ENCODE measurements around the gene FRMD4A.

Gene FRMD4A

DNA sequence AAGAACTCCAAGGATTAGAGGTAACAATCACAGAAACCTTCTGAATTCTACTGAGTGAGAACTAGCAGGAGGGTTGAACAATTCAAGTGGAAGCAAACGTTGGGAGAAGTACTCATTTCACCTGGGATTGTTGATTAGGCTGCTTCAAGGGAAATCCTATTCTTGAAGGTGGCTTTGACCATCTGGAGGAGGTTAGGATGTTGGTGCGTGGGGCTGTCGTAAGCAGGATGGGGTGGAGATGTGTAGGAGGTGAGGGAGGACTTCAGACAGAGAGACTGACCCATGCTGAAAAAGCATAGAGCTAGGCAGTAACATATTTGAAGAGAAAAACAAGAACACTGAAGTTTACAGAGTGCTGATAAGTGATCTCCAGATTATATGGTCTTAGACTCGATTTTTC lies 147.9 kb downstream of the FRMD4A start:
- DNase-seq = no peak

DNA sequence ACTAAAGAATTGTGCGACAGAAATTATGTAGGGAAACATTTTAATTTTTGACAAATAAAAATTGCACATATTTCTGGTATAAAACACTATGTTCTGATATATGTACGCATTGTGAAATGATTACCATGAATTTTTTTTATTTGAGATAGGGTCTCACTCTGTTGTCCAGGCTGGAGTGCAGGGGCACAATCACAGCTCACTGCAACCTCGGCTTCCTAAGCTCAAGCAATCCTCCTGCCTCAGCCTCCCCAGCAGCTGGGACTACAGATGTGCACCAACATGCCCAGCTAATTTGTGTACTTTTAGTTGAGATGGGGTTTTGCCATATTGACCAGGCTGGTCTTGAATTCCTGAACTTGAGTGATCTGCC lies 149.2 kb downstream of the FRMD4A start:
- DNase-seq = no peak

DNA sequence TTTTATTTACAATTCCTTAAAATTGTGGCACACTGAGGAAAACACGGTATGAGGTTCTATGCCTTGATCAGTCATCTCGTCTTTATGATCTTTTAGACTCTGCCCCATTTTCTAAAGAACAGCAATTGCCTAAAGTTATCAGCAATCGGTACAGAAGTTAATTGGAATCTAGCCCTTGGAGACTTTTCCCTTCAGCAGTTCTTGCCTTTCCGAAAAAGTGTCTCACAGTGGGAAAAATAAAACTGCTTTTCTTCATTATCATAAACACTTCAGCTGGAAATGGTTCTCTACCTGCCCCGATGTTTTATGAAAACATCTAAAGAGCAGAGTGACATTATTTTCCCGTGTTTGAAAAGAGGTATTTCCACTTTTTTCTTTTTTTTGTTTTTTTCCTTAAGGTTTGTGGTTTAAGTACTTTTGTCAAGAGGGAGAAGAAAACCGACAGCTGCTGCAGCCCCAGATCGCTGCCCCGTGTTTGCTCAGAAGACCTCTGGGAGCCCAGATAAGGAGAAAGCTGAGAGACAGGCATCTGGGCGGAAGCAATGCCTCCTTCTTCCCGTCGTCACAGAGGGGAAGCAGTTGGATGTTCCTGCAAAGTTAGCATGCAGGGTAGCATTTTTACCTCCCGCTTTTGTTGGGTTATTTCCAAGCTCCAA lies 149.7 kb downstream of the FRMD4A start:
- no peak for DNase-seq

DNA sequence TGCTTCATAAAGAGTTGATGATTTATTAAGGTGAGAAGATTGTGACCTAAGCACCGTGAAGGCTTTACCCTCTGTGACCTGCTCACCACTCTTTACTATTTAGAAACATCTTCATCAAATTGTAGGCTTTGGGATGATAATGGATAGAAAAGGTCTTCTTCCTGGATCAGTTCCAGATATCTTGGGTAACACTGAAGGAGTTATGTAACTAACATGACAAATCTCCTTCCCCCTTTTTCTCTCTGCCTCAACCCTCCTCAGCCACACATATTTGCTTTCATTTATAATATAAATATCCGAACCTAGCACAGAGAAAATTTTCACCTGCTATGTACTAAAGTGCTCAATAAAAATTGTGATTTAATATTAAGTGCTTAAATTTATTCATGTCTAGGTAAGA lies 151.5 kb downstream of the FRMD4A start:
- no peak for DNase-seq

DNA sequence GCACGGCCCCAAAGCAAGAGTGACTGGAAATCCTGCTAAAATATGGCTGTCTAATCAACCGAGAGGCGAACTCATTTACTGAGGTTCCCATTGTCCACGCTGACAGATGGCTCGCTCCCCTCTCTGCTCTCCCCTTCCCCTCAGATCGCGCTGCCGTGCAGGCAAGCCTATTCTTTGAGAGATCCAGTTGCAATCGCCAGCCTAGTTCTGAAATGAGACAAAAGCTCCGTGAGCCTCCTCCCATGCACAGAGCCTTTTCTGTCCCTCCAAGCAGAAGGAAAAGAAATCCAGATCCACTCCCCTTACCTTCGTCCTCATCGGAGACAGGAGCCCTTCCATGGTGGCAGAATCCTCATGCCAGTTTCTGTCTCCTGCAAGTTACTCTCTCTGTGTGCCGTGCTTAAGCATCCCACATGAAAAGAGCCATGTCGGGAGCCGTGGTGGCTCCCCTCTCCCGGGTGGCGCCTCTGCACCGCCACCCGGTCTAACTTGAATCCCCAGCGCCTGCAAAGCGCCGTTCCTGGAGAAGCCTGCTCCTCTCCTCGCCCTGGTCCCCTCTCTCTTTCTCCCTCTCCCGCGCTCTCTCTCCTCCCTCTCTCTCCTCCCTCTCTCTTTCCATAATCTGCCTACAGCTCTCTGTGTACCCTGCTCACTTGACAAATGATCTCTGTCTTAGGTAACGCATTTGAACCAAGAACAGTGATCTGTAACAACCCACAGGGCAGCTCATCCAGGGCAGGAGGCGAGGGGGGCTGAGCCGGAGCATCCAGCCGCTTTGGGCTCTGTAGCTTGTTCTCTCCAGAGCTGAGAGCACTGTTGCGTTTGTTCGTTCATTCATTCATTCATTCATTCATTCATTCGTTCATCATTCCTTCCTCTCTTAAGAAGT lies 156.8 kb downstream of the FRMD4A start:
- DNase-seq = no peak

DNA sequence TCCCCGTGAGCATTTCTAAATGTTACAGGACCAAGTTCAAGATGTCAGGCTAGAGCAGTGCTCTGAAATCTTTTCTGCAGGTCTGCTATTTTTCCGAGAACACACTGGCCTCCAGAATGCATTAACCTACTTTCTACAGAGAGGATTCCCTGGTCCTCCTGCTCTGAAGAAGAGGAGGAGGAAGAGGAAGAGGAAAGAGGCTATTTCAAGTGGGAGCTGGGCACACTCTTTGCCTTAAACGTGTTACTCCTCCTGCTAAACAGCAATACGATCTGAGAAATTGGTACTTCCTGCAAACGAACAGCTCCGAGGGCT lies 157.4 kb downstream of the FRMD4A start:
- no peak for DNase-seq

DNA sequence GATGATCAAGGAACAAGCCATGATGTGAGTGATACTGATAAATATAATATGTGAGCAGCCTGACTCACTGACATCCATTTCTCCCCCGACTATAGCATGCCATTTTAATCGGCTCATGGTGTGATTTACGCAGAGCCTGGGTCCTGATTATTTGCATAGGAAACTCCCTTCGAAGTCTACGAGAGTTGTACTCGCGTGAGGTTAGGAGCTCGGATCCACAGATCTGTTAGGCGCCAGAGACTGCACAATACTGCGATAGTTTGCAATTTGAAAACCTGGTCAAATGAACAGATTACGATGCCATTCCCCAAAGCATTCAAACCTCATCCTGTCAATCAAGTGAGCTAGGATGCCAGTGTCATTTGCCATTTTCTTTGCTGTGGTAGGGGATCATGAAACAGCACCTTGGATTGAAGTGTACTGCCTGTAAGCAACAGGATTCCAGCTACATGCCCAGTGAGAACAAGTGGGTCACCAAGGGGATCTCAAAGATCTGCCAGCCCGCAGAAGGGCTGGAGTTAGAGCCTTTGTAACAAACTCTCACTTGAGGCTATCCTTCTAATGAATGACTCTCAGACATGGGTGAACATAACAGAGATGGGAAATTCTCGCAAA lies 158.3 kb downstream of the FRMD4A start:
- no peak for DNase-seq

DNA sequence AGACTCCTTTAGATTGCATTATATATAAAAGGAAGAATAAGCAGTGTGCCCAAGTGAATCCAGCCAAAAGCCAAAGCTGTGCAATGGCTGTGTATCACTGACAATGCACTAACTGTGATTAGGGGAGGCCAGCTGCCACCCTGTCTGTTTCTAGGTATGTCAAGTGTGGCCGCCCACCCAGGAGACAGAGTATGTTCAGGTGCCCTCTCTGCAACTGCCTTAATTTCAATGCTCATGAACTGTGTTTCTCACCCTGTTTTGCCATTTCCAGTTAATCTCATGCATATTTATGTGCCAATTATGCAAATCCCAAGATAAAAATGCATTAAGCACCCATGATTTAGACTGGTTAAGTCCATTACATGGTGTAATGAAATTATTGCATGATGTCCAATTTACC lies 159.4 kb downstream of the FRMD4A start:
- no peak for DNase-seq

DNA sequence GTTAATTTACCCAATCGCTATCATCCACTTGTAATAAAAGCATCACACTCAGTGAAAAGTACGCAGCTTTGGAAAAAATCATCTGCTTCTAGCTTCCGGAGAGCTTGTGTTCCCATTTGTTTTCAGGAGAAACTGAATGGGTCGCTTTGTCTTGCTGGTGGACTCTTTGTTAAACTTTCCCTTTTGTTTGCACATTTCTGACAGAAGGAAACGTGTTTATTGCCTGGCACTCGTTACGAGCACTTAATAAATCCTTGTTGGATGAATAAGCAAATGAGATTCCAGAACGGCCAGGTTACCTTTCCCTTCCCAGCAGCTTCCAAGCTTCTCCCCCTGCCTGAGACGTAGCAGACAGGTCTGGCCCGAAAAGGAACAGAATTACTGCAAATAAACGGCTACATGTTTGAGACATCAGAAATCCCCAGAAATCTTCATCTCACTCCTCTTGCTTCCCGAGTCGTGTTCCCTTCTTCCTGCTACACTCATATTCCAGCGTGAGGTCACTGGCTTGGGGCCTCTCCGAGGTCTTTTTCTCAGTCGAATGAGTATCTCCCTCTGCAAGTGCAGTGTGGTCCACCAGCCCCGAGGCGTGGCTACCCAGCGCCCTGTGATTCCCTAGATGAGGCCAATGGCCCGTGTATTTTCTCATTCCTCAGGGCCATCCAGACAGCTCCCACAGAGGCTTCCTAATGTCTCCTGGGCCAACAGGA lies 167.2 kb downstream of the FRMD4A start:
- no peak for DNase-seq

DNA sequence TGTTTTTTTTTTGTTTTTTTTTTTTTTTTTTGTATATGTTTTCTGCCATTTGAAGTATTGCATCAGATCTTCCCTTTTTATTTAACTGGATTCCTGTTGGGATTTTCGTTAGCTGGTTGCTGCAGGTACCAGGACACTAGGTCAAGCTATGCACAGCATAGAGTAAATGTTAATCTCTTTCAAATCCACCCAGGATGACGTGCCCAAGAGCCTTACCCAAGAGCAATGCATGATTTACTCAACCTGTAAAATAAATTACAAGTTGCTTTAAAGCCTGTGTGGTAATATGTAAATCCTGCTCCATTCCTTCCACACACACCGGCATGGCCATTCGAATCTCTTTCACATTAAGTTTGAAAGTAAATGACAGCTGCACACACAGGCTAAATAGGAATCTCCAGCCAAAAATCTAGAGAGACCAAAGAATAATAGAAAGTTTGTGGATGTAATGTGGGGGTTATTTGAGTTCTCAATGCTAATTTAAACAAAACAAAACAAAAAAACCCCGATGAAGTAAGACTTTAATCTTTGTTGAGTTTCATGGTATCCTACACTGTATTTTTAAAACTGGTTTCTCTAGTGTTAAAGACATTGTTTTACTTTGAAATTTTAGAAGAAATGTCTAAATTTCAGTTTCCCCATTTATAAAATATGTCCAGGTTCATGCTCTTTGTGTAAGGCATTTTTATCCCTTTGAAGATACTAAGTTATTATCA lies 167.9 kb downstream of the FRMD4A start:
- DNase-seq = no peak

DNA sequence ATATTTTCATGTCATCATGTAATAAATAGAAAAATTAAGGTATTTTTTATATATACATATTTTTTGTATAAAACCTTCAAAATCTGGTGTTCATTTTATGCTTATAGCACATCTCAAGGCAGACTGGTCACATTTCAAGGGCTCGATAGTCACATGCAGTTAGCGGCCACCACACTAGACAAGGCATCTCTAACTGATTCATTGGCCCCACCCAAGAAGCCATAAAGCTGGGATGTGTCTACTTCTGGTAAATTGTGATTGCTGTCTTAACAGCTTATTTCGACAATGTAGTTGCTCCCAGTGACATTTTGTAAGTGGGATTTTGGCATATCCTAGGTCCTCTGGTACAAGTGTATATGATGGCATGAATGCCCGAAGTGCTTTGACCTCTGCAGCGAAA lies 168.7 kb downstream of the FRMD4A start:
- DNase-seq = no peak

DNA sequence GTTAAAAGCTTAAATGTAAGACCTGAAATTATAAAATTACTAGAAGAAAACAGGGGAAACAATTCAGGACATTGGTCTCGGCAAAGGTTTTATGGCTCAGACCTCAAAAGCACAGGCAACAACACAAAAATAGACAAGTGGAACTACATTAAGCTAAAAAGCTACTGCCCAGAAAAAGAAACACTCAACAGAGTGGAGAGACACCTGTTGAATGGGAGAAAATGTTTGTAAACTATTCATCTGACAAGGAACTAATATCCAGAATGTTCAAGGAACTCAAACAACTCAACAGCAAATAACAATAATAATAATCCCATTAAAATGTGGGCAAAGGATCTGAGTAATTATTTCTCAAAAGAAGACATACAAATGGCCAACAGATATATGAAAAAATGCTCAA lies 170.4 kb downstream of the FRMD4A start:
- no peak for DNase-seq

DNA sequence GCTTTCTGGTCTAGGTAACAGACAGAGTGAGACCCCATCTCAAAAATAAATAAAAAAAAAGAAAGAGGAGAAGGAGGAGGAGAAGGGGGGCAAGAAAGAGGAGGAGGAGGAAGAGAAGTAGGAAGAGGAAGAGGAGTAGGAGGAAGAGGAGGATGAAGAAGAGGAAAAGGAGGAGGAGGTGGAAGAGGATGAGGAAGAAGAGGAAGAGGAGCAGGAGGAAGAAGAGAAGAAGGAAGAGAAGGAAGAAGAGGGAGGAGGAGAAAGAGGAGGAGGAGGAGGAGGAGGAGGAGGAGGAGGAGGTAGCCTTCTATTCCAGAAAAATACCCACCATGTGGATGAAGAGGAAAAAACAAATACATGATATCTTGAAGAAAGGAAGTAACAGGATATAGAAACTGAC lies 172.1 kb downstream of the FRMD4A start:
- DNase-seq = no peak

DNA sequence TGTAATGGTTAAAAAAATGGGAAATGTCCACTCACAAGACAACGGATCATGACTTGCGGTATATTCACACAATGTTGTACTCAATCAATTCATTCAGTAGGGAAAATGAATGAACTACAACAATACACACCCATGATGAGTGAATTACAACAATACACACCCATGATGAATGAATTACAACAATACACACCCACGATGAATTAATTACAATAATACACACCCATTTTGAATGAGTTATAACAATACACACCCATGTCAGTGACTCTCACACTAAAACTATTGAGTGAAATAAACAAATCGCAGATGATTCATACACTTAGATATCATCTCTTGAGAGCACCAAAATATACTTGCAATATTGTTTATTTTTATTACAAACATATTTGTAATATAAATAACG lies 174.6 kb downstream of the FRMD4A start:
- DNase-seq = no peak

DNA sequence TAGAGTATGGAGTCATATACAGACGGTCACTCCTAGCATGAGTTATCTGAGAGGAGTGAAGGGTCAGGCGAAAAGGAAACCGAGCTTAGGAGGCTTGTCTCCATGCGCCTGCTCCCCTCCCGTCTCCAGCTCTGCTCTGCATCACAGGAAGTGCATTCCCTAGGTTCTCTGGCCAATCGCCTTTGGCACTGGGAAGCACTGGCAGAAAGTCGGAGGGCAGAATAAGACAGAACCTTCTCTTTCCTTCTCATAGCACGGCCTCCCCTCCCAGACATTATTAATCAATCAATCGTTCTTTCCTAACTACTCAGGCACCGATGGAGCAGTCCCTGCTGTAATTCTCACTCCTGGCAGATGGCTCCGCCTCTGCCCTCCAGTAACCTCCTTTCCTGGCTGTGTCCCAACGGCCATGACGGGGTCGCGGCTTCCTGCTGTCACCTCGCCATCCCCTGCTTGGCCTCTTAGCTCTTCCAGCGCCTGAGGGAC lies 177.1 kb downstream of the FRMD4A start:
- no peak for DNase-seq

DNA sequence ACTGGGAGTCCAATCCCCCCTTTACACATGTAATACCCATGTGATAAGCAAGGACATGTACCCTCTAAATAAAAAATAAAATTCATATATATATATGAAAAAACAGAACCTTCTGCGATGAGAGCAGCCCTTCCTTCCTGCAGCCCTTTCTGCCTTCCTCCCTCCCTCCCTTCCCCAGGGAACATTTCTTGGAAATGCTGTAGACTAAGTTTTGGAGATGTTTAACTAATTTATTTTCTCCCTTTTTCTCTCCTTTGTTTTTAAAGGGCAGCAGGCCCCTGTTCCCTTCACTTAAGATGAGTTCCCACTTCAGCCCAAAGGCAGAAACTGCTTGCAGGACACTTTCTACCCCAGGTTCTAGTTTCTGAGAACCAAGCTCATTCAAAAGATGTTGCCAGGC lies 179.2 kb downstream of the FRMD4A start:
- no peak for DNase-seq

DNA sequence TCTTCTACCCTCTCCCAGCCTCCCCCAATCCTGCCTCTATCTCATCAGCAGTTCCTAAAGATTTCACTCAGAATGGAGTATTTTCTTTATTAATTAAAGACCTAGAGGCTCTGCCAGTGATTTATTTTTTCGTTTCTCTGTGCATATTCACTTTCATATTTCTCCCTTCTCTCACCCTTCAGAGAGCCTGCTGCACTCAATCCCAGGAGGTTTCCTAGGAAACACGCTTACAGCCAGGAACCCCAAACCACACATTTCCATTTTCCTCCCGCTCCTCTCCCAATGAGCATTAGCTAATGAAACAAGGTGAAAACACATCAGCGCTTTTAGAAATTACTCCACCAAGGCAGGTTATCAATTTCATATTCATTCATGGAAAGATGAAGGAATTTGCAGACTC lies 180.2 kb downstream of the FRMD4A start:
- no peak for DNase-seq

DNA sequence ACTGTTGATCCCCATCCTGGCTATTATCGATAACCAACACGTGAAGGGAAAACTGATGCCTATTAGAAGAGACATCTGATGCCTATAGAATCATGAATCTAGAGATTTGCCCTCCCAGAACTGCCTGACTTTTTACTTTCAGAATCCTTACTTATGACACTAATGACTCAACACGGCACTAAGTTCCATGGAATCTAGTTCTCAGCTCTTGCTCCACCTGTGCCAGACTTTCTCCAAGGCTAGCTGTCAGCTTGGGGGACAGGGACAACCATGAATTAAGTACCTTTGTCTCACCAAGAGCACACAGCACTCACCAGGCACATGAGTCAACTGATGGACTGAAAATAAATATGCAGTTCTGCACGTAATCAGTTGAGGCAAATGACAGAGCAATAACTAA lies 184.2 kb downstream of the FRMD4A start:
- DNase-seq = no peak

DNA sequence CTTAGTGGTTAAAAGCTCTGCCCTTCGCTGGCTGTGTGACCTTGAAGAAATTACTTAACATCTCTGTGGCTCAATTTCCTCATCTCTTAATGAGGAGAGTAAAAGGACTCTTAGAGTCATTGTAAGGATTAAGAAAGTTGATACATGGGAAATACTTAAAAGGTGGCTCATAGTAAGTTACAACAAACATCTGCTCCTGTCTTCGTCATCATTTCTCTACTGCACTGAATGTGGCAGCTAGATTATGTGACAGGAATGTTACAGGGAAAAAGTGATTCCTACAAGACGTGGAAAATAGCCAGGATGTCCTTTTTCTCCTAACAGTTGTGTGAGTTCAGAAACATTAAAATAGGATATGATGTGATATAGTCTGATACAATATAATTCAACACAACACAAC lies 184.7 kb downstream of the FRMD4A start:
- no peak for DNase-seq

DNA sequence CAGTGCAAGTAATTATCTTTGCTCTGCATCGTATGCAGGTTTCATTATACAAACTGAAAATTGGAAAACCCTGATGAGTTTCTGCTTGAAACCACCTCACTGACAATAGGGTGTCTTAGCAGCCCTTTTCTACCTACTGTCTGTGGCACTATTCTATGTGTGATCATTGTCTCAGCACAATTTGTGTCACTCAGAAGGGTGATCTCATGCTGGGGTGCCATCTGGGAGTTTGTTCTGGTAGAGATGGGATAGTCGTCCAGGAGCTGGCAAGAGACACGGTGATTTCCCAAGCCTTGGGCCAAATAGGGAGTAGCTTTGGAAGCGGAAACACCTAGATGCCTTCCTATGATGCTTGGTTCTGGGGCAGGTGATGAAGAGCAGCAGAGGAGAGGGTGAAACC lies 186.3 kb downstream of the FRMD4A start:
- no peak for DNase-seq

DNA sequence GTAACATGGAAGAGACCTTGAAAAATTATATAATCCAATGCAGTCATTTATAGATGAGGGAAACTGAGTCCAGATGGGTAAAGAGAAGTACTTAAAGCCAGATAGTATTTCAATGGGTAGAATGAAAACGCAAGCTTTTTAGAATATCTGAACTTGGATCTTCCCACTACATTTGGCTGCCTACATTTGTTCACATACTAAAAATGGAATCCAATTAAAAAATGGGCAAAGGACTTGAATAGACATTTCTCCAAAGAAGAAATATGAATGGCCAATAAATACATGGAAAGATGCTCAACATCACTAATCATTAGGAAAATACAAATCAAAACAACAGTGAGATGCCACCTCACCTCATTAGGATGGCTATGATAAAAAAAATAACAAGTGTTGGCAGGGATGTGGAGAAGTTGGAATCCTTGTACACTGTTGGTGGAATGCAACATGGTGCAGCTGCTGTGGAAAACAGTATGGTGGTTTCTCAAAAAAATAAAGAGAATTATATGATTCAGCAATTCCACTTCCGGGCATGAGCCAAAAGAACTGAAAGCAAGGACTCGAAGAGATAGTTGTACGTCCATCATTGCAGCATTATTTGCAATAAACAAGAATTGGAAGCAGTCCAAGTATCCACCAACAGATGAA lies 188.0 kb downstream of the FRMD4A start:
- no peak for DNase-seq

DNA sequence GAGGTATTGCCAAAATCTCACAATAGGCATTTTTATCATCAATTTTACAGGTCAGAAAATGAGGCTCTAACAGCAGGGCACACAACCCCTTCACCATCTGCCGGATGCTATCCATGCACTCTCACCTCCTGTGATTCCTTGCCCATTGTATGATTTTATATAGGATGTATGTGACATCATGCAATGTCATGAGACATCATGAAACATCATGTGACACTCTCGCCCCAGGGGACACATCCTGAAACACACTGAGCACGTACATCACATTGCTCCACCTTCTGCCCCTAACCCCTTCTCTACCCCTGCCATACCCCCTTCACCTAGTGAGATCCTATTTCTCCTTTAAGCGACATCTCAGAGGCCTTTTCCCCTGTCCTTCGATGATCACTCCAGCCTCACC lies 189.4 kb downstream of the FRMD4A start:
- DNase-seq = no peak

Measured in NCI-H1436 (cell line).